SK-N-SH (cell line): Measurements from ENCODE around the gene NUP35. TPM values are rescaled to one million over a fixed set of nuclear protein-coding genes. Genes with fewer than 3 reads are reported as not detected.

ENCODE experiments used
- CTCF ChIA-PET: fragments of 300-600, 350-600 bp; formaldehyde crosslinking; extraction: SDS; loops from one replicate; lab custom pipeline; 2021; lab: Yijun Ruan, JAX
- POLR2A ChIA-PET: fragments of 350-600 bp; sonication (Branson Sonifier 250); formaldehyde crosslinking; extraction: SDS; loops from one replicate; lab custom pipeline; 2020; ENCODE audit warnings: antibody characterized with exemption, inconsistent platforms; lab: Yijun Ruan, JAX
- DNase-seq: peaks from one replicate; pipeline ENCODE4 v3.0.0; 2012
- H2AFZ ChIP-seq: fragments of 200-600 bp; sonication (generic); 2 replicates; pipeline ENCODE4 v1.8.1; 2016; ENCODE audit warnings: antibody characterized with exemption, mild to moderate bottlenecking, low read depth
- H3F3A ChIP-seq: fragments of 200-600 bp; sonication (generic); replicated peaks from 2 replicates; pipeline ENCODE3; 2016; ENCODE audit warnings: antibody characterized with exemption, mild to moderate bottlenecking; ENCODE audit not compliant: insufficient read depth
- H3K27ac ChIP-seq, 2 experiments: fragments of 200-500 bp in 1 of 2; fragments of 200-600 bp in 1 of 2; sonication (Bioruptor generic) in 1 of 2; sonication (generic), shearing (Covaris generic) in 1 of 2; 2 replicates each; pipeline versions ENCODE4 v1.5.1 to v1.6.1; 2014 to 2016; ENCODE audit warnings: low read depth in 2 of 2, inconsistent platforms in 1 of 2, low read length in 1 of 2, mild to moderate bottlenecking in 1 of 2, mixed read lengths in 1 of 2
- H3K27me3 ChIP-seq: fragments of 200-600 bp; sonication (generic), shearing (Covaris generic); 2 replicates; pipeline ENCODE4 v1.6.1; 2016; ENCODE audit warnings: mixed run types; ENCODE audit not compliant: insufficient read depth
- H3K36me3 ChIP-seq, 2 experiments: fragments of 200-500 bp in 1 of 2; fragments of 200-600 bp in 1 of 2; sonication (Bioruptor generic) in 1 of 2; sonication (generic) in 1 of 2; replicated peaks in 1 of 2; 2 replicates each; pipeline versions ENCODE3 to v1.5.1; 2014 to 2016; ENCODE audit warnings: low read length in 1 of 2, mild to moderate bottlenecking in 1 of 2; ENCODE audit not compliant: insufficient read depth in 2 of 2, control insufficient read depth in 1 of 2
- H3K4me1 ChIP-seq, 2 experiments: fragments of 200-500 bp in 1 of 2; fragments of 200-600 bp in 1 of 2; sonication (Bioruptor generic) in 1 of 2; sonication (generic), shearing (Covaris generic) in 1 of 2; 2 replicates each; pipeline versions ENCODE4 v1.5.1 to v1.6.1; 2014 to 2016; ENCODE audit warnings: low read depth in 1 of 2, low read length in 1 of 2, mixed run types in 1 of 2; ENCODE audit not compliant: insufficient read depth in 2 of 2, control insufficient read depth in 1 of 2
- H3K4me2 ChIP-seq: fragments of 200-600 bp; sonication (generic), shearing (Covaris generic); 2 replicates; pipeline ENCODE4 v1.6.1; 2017; ENCODE audit warnings: mixed run types
- H3K4me3 ChIP-seq, 2 experiments: fragments of 200-500 bp in 1 of 2; fragments of 200-600 bp in 1 of 2; sonication (Bioruptor generic) in 1 of 2; sonication (generic), shearing (Covaris generic) in 1 of 2; 2 replicates each; pipeline versions ENCODE4 v1.5.1 to v1.8.1; 2014 to 2016; ENCODE audit warnings: low read depth in 2 of 2, inconsistent platforms in 1 of 2, low read length in 1 of 2, mild to moderate bottlenecking in 1 of 2, mixed read lengths in 1 of 2, moderate library complexity in 1 of 2
- H3K79me2 ChIP-seq: fragments of 200-600 bp; sonication (generic); 2 replicates; pipeline ENCODE4 v1.8.1; 2017; ENCODE audit warnings: mild to moderate bottlenecking; ENCODE audit not compliant: insufficient read depth
- H3K9ac ChIP-seq: fragments of 200-600 bp; sonication (generic); 2 replicates; pipeline ENCODE4 v1.6.1; 2017; ENCODE audit warnings: mixed run types
- H3K9me2 ChIP-seq: fragments of 200-600 bp; sonication (generic); 2 replicates; pipeline ENCODE4 v1.6.1; 2017; ENCODE audit warnings: mixed run types
- H3K9me3 ChIP-seq: fragments of 200-600 bp; sonication (generic); 2 replicates; pipeline ENCODE4 v1.6.1; 2017; ENCODE audit warnings: mixed run types, mild to moderate bottlenecking, moderate library complexity
- H4K20me1 ChIP-seq: fragments of 200-600 bp; sonication (generic); 2 replicates; pipeline ENCODE4 v1.6.1; 2017; ENCODE audit warnings: mild to moderate bottlenecking, mixed run types; ENCODE audit not compliant: insufficient read depth
- EZH2phosphoT487 ChIP-seq: fragments of 200-600 bp; sonication (generic); IDR thresholded peaks from 2 replicates; pipeline ENCODE4 v1.6.1; 2017; ENCODE audit warnings: low read depth, mixed run types, mild to moderate bottlenecking, antibody characterized with exemption, moderate library complexity, borderline replicate concordance
- FOSL2 ChIP-seq: IDR thresholded peaks from 2 replicates; pipeline ENCODE4 v1.4.0; 2012; ENCODE audit warnings: low read depth, mild to moderate bottlenecking, moderate library complexity, borderline replicate concordance
- FOXM1 ChIP-seq: IDR thresholded peaks from 2 replicates; pipeline ENCODE4 v1.4.0; 2012; ENCODE audit warnings: low read depth, mild to moderate bottlenecking
- GATA2 ChIP-seq: sonication (generic); formaldehyde crosslinking; IDR thresholded peaks from 2 replicates; pipeline ENCODE4 v1.5.0; 2020; ENCODE audit warnings: mild to moderate bottlenecking, missing genetic modification reagents
- IRF3 ChIP-seq: fragments of 150-350 bp; IDR thresholded peaks from 2 replicates; pipeline ENCODE4 v1.6.1; 2016; ENCODE audit warnings: mild to moderate bottlenecking, low read depth, low read length
- JUND ChIP-seq: IDR thresholded peaks from 2 replicates; pipeline ENCODE4 v1.4.0; 2012
- NRF1 ChIP-seq: IDR thresholded peaks from 2 replicates; pipeline ENCODE4 v1.6.1; 2012; ENCODE audit warnings: low read depth, mild to moderate bottlenecking, low read length
- POLR2AphosphoS5 ChIP-seq: IDR thresholded peaks from 2 replicates; pipeline ENCODE4 v1.6.1; 2012; ENCODE audit warnings: low read depth, low read length
- RAD21 ChIP-seq: IDR thresholded peaks from 2 replicates; pipeline ENCODE4 v1.6.1; 2012; ENCODE audit warnings: mild to moderate bottlenecking, low read length
- RFX5 ChIP-seq: IDR thresholded peaks from 2 replicates; pipeline ENCODE4 v1.6.1; 2012; ENCODE audit warnings: mild to moderate bottlenecking, improper control_type of control experiment, low read length
- RXRA ChIP-seq: IDR thresholded peaks from 2 replicates; pipeline ENCODE4 v1.4.0; 2012; ENCODE audit warnings: low read depth, mild to moderate bottlenecking, borderline replicate concordance
- TCF12 ChIP-seq: IDR thresholded peaks from 2 replicates; pipeline ENCODE4 v1.4.0; 2012
- YY1 ChIP-seq: IDR thresholded peaks from 2 replicates; pipeline ENCODE4 v1.4.0; 2012; ENCODE audit warnings: low read depth, mild to moderate bottlenecking
- WGBS: methylation state at CpG from one replicate; pipeline ENCODE4 v1.1.6; 2017; ENCODE audit warnings: low lambda C conversion rate; 5-methylcytosine and 5-hydroxymethylcytosine counted together
- polyA plus RNA-seq, 3 experiments: library from polyadenylated mRNA; depleted of rRNA; stranded (reverse); fragments of >200 nt; gene quantifications; 2 replicates each; pipeline ENCODE4 v1.2.3, GENCODE V29; 2012
- TF ChIP-seq, protein P1 (sequence below): IDR thresholded peaks from 2 replicates; pipeline ENCODE4 v1.4.0; 2012; ENCODE audit warnings: low read depth, borderline replicate concordance
- TF ChIP-seq, protein P2 (sequence below): IDR thresholded peaks from 2 replicates; pipeline ENCODE4; 2012
- TF ChIP-seq, protein P3 (sequence below): IDR thresholded peaks from 2 replicates; pipeline ENCODE4 v1.4.0; 2012; ENCODE audit warnings: low read depth
- TF ChIP-seq, protein P4 (sequence below): fragments of 150-350 bp; IDR thresholded peaks from 2 replicates; pipeline ENCODE4 v1.6.1; 2017; ENCODE audit warnings: antibody characterized with exemption, low read length, low read depth, borderline replicate concordance

The NUP35 gene
- polyA plus RNA-seq, 1 of the 3 experiments (the other 2 are of a cell fraction): 9.1 TPM

- Histone ChIP-seq H3K36me3 (peaks cover 34 to 43% of the 10 kb centered on the region in 2 experiments), H3F3A (no peaks in the 10 kb centered on the region), H3K9me2 (no peaks in the 10 kb centered on the region), H3K9me3 (no peaks in the 10 kb centered on the region), H4K20me1 (no peaks in the 10 kb centered on the region), H3K4me1 (peaks cover 0 to under 1% of the 10 kb centered on the region in 2 experiments; a peak in 2 of 4 replicates), H3K4me3 (no peak overlapping the region), H3K27me3 (no peaks in the 10 kb centered on the region), H2AFZ (no peak overlapping the region), H3K9ac (no peak overlapping the region), H3K4me2 (no peak overlapping the region), H3K79me2 (no peaks in the 10 kb centered on the region), H3K27ac (no peak overlapping the region)
- no peak for DNase-seq
- TF ChIP-seq, protein P1, sequence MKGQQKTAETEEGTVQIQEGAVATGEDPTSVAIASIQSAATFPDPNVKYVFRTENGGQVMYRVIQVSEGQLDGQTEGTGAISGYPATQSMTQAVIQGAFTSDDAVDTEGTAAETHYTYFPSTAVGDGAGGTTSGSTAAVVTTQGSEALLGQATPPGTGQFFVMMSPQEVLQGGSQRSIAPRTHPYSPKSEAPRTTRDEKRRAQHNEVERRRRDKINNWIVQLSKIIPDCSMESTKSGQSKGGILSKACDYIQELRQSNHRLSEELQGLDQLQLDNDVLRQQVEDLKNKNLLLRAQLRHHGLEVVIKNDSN: no peak
- TF ChIP-seq, protein P2, sequence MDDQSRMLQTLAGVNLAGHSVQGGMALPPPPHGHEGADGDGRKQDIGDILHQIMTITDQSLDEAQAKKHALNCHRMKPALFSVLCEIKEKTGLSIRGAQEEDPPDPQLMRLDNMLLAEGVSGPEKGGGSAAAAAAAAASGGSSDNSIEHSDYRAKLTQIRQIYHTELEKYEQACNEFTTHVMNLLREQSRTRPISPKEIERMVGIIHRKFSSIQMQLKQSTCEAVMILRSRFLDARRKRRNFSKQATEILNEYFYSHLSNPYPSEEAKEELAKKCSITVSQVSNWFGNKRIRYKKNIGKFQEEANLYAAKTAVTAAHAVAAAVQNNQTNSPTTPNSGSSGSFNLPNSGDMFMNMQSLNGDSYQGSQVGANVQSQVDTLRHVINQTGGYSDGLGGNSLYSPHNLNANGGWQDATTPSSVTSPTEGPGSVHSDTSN: no peak
- TF ChIP-seq IRF3 (no peak), YY1 (no peak), POLR2AphosphoS5 (no peak), RXRA (no peak), GATA2 (no peak), TCF12 (no peak)
- TF ChIP-seq, protein P3, sequence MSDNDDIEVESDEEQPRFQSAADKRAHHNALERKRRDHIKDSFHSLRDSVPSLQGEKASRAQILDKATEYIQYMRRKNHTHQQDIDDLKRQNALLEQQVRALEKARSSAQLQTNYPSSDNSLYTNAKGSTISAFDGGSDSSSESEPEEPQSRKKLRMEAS: no peak
- ChIA-PET POLR2A (no interaction called here), CTCF (interaction anchor here (1.5 kb wide), 1 partner anchor 11 kb away, joined by 5 read pairs; no protein-coding TSS in a partner anchor)
- 83% methylated on average over 4 of the region's 4 CpGs for WGBS
Observed at GRCh38 chr2:183157131-183157530, 32.9 kb downstream of the NUP35 start.

DNA sequence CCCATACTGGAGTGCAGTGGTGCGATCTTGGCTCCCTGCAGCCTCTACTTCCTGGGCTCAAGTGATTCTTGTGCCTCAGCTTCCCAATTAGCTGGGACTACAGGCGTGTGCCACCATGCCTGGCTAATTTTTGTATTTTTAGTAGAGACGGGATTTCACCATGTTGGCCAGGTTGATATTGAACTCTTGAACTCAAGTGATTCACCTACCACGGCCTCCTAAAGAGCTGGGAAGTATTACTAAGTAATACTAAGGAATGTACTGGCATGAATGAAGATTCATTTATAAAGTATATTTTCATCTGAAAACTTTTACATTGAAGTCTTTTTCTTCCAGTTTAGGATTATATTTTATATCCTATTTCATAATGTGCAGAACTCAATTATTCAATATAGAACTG is 38.1 kb downstream of the NUP35 start:
- H4K20me1 ChIP-seq: no peaks in the 10 kb centered on the region
- H3K4me2 ChIP-seq: no peak overlapping the region
- peaks cover 0 to 9% of the 10 kb centered on the region in 2 experiments; a peak in 2 of 4 replicates for H3K4me1 ChIP-seq
- POLR2A ChIA-PET: no interaction called here
- no peaks in the 10 kb centered on the region for H3F3A ChIP-seq
- H3K9me2 ChIP-seq: no peaks in the 10 kb centered on the region
- no peaks in the 10 kb centered on the region for H3K9me3 ChIP-seq
- no peaks in the 10 kb centered on the region for H3K27me3 ChIP-seq
- peaks cover 45 to 49% of the 10 kb centered on the region in 2 experiments for H3K36me3 ChIP-seq
- CTCF ChIA-PET: interaction anchor here (0.7 kb wide), 1 partner anchor 1317 kb away, joined by 3 read pairs; no protein-coding TSS in a partner anchor
- TF ChIP-seq RAD21 (no peak), FOXM1 (no peak), TCF12 (no peak), NRF1 (no peak), YY1 (no peak), JUND (peak; percentile 12; the same call in 1 of the 2 replicates), FOSL2 (peak; percentile 22; the same call in 1 of the 2 replicates), RXRA (peak; percentile 74; the same call in 1 of the 2 replicates), IRF3 (no peak), EZH2phosphoT487 (no peak), RFX5 (no peak)
- TF ChIP-seq, protein P4, sequence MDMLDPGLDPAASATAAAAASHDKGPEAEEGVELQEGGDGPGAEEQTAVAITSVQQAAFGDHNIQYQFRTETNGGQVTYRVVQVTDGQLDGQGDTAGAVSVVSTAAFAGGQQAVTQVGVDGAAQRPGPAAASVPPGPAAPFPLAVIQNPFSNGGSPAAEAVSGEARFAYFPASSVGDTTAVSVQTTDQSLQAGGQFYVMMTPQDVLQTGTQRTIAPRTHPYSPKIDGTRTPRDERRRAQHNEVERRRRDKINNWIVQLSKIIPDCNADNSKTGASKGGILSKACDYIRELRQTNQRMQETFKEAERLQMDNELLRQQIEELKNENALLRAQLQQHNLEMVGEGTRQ: no peak
- WGBS: 72% methylated on average over 4 of the region's 4 CpGs
- H2AFZ ChIP-seq: no peak overlapping the region
- no peak overlapping the region for H3K9ac ChIP-seq
- DNase-seq: no peak
- peaks cover 10% of the 10 kb centered on the region; the same call in 1 of the 2 replicates for H3K79me2 ChIP-seq
- H3K27ac ChIP-seq: peak overlapping the region in 1 of 2 experiments; percentile 37; a peak in 1 of 4 replicates
- H3K4me3 ChIP-seq: no peak overlapping the region
